Measurements from ENCODE around the gene ACAA1. TPM values are rescaled to one million over a fixed set of nuclear protein-coding genes. Genes with fewer than 3 reads are reported as not detected.

ACAA1 gene
- total RNA-seq, 1 donor from 2014 or later: 135 TPM

DNA sequence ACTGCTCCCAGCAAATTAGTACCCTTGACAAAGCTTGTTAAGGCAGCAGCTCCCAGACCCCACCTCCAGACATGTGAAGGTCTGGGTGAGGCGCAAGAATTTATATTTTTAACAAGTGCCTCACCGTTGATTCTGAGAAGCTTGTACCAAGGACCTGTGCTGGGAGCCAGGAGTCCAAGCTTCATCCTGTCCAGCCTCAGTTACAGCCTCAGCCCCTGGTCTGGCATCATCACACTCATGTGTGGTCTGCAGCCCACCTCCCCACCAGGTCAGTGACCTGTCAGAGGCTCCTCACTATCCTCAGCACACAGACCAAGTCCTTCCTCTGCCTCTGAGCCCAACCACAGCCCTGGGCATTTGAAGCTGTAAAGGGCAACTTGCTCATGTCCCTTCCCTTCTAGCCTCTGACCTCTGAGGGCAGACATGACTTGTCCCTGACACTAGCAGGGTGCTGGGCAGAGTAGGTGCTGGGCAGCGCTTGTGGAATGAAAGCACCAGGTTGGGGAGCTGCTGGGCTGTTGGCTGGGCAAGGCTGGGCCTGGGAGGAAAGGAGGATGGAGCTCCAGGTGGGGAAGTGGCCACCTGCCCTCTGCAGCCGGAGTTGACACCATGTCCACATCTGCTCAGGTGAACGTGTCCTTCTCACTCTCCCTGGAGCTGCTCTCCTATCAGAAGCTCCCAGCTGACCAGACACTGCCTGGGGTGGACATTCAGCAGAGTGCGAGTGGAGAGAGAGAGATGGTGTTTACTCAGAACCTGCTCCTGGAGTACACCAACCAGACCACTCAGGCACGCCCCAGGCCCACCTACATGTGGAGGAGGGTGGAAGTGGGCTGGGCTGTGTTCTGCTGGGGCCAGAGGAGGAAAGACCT, 16.9 kb downstream of the ACAA1 start:
- no peak for DNase-seq (ENCODE audit: low spot score)

DNA sequence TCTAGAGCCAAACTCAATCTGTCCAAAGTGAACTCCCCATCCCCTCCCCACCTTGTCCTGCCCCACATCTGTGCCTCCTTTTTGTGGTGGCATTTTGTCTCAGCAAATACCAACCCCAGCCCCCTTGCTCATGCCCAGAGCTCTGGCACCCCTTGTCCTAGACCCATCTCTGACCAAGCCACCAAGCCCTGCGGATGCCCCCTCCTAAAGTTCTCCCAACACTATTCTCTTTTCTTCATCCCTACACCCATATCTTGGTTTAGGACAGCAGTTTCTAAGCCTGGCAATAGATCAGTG, 17.7 kb downstream of the ACAA1 start:
- no peak for DNase-seq (ENCODE audit: low spot score)

DNA sequence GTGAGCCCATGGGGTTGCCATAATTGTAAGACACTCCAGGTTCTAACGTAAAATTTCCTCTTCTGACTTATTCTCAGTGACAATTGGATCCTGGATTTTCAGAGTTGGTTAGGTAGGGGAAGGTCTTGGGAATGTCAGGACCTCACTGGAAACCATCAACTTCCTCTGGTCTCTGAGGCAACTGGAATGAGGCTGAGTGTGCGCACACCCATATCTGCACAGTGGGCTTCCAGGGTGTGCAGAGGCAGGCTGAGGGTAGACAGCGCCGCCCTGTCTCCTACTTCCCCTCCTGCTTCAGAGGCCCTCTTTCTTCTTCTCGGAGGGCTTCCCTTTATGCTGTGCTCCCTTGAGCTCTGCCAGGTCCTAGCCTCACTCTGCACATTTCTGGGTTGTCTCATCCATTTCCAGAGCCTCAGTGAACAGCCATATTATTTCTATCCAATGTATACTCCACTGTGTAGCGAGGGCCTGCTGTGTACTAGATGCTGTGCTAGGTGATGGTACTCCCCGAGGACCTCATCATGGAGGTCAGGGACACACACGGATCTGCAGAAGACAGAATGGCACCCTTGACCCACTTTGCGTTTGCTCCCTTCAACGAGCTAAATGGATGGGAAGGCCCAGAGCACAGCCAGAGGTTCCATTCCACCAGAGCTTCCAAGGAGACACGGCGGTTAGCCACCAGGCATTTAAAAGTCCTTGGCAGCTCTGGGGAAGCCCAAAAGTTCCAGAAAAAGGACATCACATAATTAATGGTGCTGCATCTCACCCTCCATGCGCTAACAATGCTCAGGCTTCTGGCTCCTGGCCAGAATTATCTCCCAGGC, 18.3 kb downstream of the ACAA1 start:
- no peak for DNase-seq (ENCODE audit: low spot score)

DNA sequence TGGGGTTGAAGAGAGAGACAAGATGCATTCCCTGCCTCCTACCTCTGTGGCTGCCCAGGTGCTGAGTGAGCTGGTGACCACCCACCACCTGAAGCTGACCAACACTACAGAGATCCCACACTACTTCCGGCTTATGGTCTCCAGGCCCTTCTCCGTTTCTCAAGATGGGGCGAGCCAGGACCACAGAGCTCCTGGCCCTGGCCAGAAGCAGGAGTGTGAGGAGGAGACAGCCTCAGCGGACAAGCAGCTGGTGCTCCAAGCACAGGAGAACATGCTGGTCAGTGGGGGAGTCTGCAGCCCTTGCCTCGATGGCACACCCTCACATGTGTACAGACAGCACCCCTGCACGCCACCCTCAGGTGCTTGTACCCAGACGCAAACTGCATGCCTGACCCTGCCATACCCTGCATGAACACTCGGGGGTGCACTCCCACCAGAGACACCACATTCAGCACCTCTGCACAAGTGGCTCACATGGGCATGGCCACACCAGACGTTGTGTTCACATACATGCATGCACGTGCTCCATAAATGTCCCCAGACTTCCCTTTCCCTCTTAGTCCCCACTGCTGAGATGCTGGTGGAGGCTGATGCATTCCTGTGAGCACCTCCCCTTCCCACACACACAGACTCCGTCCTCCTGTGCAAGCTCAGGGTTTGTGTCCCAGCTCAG, 19.0 kb downstream of the ACAA1 start:
- peak; percentile 66 for DNase-seq (ENCODE audit: low spot score)

DNA sequence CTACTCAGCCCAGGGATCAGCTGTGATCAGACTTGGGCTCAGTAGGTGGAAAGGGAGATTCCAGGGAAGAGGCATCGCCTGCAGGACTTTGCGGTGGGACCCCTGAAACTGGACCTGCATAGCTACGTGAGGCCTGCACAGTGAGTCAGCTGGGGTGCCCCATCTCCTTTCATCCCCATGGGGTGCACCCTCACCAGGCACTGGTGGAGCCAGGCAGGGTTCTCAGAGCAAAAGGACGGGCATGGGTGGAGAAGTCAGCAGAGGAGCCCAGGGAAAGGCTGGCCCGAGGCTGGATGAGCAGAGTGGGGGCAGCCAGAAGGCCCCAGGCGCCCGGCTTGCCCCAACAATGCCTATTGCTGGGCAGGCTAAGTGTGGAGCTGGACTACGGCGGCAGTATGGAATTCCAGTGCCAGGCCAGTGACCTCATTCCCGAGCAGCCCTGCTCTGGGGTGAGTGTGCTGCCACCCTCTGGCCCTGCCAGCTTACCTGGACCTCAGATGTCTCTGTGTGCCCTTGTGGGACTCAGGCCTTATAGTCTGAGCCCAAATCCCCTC, 19.7 kb downstream of the ACAA1 start:
- no peak for DNase-seq (ENCODE audit: low spot score)

DNA sequence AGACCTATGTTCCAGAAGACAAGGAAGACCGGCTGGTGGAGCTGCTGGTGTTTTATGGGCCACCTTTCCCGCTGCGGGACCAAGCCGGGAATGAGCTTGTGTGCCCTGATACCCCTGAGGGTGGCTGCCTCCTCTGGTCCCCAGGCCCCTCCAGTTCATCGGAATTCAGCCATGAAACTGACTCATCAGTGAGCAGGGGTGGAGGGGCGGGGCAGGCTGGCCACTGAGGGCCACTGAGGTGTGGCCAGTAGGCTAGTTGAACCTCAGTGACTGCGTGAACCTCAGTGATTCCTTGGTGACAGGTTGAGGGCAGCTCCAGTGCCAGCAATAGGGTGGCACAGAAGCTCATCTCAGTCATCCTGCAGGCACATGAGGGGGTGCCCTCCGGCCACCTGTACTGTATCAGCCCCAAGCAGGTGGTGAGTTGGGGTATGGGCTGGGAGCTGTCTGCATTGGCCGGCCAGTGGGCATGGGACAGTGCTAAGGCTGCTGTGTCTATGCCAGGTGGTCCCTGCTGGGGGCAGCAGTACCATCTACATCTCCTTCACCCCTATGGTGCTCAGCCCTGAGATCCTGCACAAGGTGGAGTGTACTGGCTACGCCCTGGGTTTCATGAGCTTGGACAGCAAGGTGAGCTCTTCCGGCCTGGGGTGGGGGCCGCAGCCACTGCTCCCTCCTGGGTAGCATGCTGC, 20.3 kb downstream of the ACAA1 start:
- DNase-seq (ENCODE audit: low spot score): no peak

DNA sequence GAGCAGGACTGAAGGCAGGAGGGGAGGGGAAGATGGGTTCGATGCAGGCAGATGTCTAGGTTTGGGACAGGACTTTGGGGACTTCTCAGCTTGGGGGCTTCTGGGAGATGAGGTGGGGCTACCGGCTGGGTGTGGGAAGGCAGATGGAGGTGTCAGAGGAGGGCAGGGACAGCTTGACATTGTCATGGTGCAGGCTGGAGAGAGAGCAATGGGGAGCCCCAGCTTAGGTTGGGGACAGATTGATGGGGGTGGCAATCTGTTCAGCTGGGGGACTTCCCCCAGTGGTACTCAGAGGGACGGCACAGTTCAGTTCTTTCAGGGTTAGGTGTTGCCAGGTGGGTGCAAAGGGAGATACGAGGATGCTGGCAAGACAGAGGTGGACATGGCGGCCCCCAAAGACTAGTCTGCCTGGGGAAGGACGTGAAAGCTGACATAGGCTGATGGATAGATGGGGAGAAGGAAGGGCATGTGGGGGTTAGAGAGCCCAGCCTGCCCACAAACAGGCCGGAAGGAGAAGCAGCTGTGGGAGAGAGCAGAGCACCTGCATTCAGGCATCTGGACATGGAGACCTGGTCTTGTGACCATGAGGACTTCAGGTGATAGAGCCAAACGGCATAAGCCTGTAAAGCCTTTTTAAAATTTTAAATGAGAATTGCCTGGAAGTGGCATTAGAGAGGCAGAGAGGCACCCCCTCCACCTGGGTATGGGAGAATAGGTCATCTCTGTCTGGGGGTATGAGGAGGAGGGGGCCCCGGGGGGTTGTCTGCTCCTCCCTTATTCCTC, 21.1 kb downstream of the ACAA1 start:
- DNase-seq (ENCODE audit: low spot score): no peak

DNA sequence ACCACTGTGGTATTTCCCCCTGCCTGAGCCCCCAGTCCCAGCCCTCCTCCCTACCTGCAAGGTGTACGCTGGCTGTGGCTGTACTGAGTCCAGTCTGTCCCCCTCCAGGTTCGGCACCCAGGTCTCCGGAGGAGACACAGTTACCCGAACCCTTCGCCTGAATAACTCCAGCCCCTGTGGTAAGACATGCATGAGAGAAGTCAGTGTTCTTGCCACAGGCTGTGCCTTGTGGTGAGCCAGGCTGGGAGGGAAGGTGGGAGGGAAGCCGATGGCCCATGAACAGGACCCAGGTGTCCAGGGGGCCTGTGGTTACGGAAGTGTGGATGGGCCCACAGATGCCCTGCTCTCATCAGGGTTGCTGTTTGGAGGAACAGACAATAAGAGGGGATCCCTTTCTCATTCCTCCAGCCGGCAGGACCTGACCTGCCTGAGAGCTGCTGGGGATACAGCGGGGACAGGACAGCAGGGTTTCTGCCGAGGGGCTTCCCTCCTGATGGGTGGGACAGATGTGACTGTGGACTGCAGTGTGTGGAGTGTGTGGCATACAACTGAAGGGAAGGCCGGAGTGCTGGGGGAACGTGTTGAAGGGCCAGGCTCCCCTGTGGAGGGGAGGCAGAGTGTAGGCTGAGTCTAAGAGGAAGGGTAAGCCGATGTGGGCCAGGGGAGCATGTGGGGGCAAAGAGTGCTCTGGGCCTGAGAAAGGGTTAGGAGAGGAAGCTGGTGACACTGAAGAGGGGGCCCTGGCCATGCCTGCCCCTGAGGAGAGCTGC, 21.9 kb downstream of the ACAA1 start:
- DNase-seq (ENCODE audit: low spot score): no peak

DNA sequence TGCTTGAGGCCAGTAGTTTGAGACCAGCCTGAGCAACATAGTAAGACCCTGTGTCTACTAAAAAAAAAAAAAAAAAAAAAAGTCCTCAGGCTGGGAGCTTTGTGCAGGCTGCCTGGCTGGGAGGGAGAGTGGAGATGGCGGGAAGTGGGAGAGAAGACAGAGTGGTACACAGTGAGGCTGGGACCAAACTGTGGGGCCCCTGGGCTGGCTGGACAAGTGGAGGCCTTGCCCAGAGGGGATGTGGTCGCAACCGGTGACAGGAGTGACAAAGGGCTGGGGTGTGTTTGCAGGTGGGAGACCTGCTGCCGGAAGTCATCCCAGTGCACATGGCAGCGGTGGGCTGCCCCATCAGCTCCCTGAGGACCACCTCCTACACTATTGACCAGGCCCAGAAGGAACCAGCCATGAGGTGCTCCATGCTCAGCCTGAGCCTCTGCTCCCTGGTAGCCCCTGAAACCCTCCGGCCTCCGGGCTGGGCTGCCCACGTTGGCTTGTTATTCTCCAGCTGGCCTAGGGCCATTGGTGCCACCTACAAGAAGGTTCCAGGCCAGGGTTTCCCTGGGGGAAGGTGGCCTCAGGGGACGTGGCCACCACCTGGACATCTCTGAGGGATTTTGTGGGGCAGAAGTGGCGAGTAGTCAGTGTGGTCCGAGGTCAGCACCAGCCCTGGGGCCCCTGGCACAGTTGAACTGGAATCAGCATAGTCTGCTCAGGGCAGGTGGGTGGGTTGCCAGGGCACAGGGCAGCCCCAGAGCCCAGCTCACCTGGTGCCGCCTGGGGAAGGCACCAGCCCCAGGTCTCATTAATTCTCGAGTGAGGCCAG, 22.7 kb downstream of the ACAA1 start:
- no peak for DNase-seq (ENCODE audit: low spot score)

DNA sequence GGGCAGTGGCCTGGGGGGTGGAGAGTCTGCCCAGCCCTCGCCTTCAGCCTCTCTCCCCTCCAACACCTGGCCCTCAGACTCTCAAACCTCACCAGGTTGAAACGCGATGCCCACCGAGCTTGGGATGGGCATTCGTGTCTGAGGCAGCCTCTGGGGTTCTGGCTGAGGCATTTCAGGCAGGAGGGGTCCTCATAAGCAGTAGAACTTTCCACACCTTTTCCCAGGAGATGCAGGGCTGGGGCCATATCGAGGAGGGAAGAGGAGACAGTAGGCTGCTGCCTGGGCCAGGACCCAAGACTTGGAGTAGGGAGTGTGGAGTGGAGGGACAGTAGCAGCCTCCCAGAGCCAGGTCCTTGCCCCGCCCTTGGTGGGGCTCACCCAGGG, 24.6 kb downstream of the ACAA1 start:
- no peak for DNase-seq (ENCODE audit: low spot score)

DNA sequence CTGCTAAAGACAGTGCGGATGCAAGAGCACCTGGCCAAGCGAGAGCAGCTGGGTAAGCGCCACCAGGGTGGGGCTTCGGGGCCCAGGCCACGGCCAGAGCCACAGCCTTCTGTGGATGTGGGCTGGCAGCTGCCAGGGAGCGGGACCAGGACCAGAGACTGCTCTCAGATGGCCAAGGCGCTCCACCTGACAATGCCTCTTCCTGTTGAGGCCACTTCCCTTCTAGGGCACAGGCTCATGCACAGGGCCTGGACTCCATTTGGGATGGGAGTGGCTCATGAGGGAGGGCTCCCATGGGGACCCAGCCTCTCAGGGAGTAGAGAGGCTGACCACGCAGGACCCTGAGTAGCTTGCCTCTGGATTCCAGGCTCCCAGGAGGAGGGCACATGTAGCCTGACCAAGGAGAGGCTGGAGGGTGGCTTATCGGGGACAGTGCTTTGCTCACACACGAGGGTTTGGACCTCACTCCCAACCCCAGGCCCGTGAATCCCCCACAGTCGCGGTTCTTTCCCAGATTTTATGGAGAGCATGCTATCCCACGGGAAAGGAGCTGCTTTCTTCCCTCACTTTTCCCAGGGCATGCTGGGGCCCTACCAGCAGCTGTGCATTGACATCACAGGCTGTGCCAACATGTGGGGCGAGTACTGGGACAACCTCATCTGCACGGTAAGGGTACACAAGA, 25.1 kb downstream of the ACAA1 start:
- no peak for DNase-seq (ENCODE audit: low spot score)

DNA sequence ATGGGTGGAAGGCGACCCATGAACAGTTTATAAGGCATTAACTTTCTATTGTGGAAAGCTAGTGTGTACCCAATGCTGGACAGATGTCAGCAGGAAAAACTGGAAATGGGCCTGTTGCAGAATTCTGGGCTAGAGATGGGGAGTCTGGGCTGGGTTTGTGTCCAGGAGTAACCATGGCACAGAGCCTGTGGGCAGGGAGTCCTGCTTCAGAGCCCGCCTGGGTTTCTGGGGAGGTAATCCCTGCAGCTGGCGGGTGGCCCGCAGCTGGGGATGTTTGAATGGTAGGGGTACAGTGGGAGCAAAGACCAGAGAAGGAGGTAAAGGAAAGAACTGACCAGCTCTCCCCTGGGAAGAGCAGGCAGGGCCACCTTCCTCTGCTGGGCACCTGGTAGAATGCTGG, 25.7 kb downstream of the ACAA1 start:
- no peak for DNase-seq (ENCODE audit: low spot score)

DNA sequence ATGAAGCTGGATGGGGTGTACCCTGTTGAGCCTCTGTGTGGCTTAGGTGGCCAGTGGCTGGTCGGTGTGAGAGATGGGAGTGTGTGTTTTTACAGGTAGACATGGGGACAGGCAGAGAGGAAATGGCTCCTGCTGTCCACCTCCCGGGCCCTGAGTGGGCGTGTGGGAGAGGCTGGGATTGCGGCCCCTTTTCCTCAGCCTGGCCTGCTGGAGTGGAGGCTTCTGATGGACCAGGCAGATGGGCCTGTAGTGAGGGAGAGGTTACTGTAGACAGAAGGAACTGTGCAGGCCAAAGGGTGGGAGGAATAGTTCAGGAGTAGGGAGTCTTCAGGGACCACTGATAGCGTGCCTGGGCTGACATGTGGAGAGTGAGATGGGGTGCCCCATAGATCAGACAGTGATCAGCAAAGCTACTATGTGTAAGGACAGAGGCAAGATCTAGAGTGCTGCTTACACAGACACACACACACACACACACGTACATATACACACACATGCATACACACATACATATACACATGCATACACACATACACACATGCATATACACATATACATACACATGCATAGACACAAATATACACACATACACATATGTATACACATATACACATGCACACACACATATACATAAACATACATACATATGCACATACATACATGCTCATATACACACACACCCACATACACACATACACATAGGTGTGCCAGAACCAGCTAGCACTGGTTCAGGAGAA, 26.4 kb downstream of the ACAA1 start:
- no peak for DNase-seq (ENCODE audit: low spot score)

DNA sequence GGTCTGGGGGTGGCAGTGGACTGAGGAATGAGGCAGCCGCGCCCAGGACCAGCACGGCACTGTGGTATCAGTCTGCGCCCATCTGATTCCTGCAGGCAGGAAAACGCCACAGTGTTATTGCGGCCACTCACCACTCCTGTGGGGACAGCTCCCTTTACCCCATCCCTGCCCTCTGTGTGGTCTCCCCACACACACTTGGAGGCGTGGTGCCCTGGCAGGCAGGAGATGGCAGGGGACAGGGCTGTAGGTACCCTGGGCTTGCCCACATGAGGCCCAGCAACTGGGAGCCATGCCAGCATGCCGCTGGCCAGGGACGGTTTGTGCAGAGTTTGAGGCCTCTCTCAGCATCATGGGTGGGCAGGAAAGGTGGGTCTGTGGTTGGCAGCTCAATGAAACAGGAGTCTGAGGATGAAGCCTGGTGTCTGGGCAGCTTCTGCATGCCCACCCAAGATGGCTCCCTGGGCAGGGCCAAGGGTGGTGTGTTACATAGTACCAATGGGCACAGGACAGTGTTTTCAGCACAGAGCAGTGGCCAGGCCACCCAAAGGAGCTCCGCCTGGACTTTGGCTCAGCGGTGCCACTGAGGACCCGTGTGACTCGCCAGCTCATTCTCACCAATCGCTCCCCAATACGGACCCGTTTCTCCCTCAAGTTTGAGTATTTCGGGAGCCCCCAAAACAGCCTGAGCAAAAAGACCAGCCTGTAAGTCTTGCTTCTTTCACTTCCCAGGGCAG, 27.2 kb downstream of the ACAA1 start:
- DNase-seq (ENCODE audit: low spot score): no peak

DNA sequence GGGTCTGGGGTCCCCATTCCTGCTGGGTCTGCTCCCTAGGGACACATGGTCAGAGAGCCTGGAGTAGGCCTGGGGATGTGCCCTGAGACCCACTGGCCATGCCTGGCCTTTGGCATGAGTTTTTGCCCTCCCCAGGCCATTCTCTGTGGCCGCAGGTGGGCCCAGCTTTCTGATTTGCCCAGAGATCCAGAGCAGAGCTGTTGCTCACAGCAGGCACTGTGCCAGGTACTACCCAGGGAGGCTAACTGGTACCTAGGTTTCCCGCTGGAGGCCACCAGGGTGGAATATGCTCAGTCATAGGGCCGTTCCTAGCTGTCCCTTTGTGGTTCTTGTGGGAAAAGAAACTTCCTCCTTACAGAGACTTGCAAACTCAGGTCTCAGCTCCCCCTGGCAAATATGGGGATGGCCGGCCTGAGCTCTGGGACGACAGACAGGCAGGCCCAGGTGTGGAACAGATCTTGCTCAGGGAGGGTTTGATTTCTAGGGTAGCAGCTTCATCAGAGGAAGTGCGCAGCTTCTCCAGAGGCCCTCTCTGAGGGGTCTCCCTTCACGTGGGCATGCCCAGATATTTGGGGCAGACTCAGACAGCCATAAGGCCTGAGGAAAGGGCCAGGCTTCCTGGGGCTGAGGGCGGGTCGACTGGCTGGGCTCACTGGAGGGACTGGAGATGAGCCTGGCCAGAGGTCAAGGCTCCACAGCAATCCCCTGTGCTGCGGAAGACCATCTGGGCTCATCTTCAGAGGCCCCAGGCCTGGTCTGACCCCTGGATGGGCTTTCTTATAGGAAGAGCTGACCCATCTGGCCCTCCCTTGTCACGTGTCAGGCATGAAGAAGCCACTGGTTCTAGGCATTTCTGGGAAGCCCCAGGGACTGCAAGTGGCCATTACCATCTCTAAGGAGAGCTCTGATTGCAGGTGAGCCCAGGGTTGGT, 28.0 kb downstream of the ACAA1 start:
- DNase-seq (ENCODE audit: low spot score): no peak

Measured in mucosa of gallbladder (tissue), 1 donor.